ENCODE measurements around the gene RBM38. TPM values are rescaled to one million over a fixed set of nuclear protein-coding genes. Genes with fewer than 3 reads are reported as not detected.
"Not testable (repeated sequence)": the region's sequence is repeated elsewhere in the genome, so short reads cannot be mapped to it uniquely, and the experiment has no call there.

Gene RBM38
- total and polyA plus RNA-seq, 2 donors from 2014 or later = 16.8 to 18.0 TPM

DNA sequence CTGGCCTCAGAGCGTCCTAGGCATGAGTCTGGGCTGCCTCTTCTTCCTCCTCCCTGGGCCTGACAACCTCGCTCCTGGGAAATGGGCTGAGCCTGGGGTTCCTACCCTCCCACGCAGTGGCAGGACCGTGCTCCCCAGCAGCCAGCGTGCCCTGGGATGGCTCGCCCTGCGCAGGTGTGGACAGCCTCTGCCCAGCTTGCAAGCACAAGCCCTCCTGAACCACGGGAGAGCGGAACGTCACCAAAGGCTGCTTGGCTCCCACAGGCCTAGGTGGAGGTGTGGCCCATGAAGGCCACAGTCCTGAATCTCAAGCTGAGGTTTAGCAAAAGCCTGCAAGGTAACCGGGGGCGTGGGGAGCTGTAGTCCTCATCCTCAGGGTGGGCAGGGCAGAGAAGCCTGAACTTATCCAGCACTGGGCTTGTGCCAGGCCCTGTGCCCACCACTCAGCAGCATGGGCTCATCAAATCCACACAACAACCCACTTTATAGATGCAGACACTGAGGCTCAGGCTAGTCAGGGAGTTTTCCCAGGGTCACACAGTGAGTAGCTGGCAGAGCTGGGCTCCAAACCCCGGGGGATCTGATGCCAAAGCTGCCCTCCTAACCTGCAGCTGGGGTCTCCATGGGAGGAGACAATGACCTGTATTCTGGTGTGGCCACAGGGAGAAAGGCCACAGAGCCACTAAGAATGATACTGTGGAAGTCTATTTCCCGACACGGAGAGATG, 25.3 kb downstream of the RBM38 start:
- no peaks in the 10 kb centered on the region for H3K4me1 ChIP-seq (ENCODE audit: control insufficient read depth in 2 of 3, insufficient read depth in 2 of 3, low read depth in 1 of 3, low read length in 3 of 3)
- H3K36me3 ChIP-seq (ENCODE audit: control insufficient read depth in 2 of 3, insufficient read depth in 3 of 3, low read length in 3 of 3) = no peaks in the 10 kb centered on the region
- intact Hi-C loops (cut with DNase I) = no loop called here
- H3K27ac ChIP-seq (ENCODE audit: low read depth in 2 of 2, low read length in 2 of 2) = no peak overlapping the region
- TF ChIP-seq, protein P1, sequence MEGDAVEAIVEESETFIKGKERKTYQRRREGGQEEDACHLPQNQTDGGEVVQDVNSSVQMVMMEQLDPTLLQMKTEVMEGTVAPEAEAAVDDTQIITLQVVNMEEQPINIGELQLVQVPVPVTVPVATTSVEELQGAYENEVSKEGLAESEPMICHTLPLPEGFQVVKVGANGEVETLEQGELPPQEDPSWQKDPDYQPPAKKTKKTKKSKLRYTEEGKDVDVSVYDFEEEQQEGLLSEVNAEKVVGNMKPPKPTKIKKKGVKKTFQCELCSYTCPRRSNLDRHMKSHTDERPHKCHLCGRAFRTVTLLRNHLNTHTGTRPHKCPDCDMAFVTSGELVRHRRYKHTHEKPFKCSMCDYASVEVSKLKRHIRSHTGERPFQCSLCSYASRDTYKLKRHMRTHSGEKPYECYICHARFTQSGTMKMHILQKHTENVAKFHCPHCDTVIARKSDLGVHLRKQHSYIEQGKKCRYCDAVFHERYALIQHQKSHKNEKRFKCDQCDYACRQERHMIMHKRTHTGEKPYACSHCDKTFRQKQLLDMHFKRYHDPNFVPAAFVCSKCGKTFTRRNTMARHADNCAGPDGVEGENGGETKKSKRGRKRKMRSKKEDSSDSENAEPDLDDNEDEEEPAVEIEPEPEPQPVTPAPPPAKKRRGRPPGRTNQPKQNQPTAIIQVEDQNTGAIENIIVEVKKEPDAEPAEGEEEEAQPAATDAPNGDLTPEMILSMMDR (IDR thresholded peaks at IDR 0.05; ENCODE audit: borderline replicate concordance, extremely low read depth, insufficient read depth) = no peak
- H3K27me3 ChIP-seq (ENCODE audit: control insufficient read depth, insufficient read depth, low read length) = no peaks in the 10 kb centered on the region
- no peak overlapping the region for H3K9ac ChIP-seq (ENCODE audit: low read length in 3 of 3)
- H3K9me3 ChIP-seq (ENCODE audit: control insufficient read depth in 2 of 3, insufficient read depth in 1 of 3, low read length in 3 of 3) = no peaks in the 10 kb centered on the region
- DNase-seq (no peak), FAIRE-seq (no peak)
- no peak overlapping the region for H3K4me3 ChIP-seq (ENCODE audit: low read length in 3 of 3)

DNA sequence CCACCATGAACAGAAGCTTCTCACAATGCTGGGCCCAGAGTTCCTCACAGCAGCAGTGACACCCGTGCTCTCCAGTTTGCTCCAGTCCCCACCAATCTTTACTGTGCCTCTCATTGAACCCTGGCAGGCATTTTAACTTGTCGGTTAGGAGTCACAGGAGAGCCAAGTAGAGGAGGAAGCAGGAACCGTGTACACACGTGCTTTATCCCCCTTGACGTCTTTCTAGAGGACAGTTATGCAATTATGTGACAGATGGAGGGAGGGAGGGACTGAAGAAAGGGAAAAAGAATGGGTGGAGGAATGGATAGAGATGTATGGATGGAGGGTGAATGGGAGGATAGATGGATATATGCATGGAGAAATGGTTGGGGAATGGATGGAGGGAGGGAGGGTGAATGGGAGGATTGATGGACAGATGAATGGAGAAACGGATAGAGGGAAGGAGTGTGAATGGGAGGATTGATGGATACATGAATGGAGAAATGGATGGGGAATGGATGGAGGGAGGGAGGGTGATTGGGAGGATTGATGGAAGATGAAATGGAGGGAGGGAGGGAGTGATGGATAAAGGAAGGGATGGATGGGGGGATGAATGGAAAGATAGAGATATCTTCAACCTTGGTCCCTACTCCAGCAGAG, 26.0 kb downstream of the RBM38 start:
- TF ChIP-seq, protein P1 (IDR thresholded peaks at IDR 0.05; ENCODE audit: borderline replicate concordance, extremely low read depth, insufficient read depth) = no peak
- no peak for FAIRE-seq
- intact Hi-C loops (cut with DNase I) = no loop called here

DNA sequence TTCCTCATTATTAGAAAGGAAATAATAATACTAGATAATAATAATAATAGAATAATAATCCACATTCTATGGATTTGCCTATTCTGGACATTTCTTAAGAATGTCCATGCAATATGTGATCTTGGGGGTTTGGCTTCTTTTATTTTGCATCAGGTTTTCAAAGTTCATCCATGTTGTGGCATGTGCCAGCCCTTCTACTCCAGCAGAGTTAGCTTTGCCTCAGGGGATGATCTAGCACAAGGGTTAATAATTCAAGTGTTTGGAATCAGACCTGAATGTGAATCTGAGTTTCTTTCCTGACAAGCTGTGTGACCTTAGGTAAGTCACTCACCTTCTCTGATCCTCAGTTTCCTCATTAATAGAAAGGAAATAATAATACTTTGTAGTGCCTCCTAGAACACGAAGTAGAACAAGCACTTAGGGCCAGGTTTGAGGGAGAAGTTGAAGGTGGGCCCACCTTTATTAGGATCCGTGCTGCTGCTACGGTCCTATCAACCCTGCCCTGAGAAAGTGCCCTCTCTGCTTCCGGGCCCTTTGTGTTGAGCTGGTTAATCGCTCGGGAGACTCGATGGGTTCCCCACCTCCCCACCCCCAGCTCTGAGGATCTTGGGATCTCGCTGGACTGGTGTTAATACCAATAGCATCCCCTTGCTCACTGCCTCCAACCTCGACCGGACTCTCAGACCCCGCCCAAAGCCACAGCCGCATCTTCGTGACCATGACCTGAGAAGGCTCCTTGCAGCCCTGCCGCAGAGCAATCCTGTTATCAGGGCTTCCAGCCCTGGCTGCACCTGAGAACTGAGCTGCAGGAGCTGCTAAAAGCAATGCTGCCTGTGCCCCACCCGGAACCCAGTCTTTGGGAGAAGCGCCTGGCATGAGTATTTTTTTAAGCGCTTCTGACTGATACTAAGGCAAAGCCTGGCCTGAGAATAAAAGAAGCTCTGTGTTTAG, 26.9 kb downstream of the RBM38 start:
- Histone ChIP-seq H3K4me3 (ENCODE audit: low read length in 3 of 3) (no peak overlapping the region), H3K9ac (ENCODE audit: low read length in 3 of 3) (no peak overlapping the region), H3K4me1 (ENCODE audit: control insufficient read depth in 2 of 3, insufficient read depth in 2 of 3, low read depth in 1 of 3, low read length in 3 of 3) (no peaks in the 10 kb centered on the region), H3K36me3 (ENCODE audit: control insufficient read depth in 2 of 3, insufficient read depth in 3 of 3, low read length in 3 of 3) (no peaks in the 10 kb centered on the region), H3K27ac (ENCODE audit: low read depth in 2 of 2, low read length in 2 of 2) (no peak overlapping the region), H3K27me3 (ENCODE audit: control insufficient read depth, insufficient read depth, low read length) (no peaks in the 10 kb centered on the region), H3K9me3 (ENCODE audit: control insufficient read depth in 2 of 3, insufficient read depth in 1 of 3, low read length in 3 of 3) (no peaks in the 10 kb centered on the region)
- intact Hi-C loops (cut with DNase I) = no loop called here
- no peak for DNase-seq
- no peak for FAIRE-seq
- TF ChIP-seq, protein P1 (IDR thresholded peaks at IDR 0.05; ENCODE audit: borderline replicate concordance, extremely low read depth, insufficient read depth) = no peak

More for the DNA sequence above, 26.0 kb downstream of the RBM38 start:
- Histone ChIP-seq H3K9me3 (ENCODE audit: control insufficient read depth in 2 of 3, insufficient read depth in 1 of 3, low read length in 3 of 3) (no peaks in the 10 kb centered on the region), H3K9ac (ENCODE audit: low read length in 3 of 3) (no peak overlapping the region), H3K4me1 (ENCODE audit: control insufficient read depth in 2 of 3, insufficient read depth in 2 of 3, low read depth in 1 of 3, low read length in 3 of 3) (no peaks in the 10 kb centered on the region), H3K36me3 (ENCODE audit: control insufficient read depth in 2 of 3, insufficient read depth in 3 of 3, low read length in 3 of 3) (no peaks in the 10 kb centered on the region), H3K27me3 (ENCODE audit: control insufficient read depth, insufficient read depth, low read length) (no peaks in the 10 kb centered on the region), H3K27ac (ENCODE audit: low read depth in 2 of 2, low read length in 2 of 2) (no peak overlapping the region), H3K4me3 (ENCODE audit: low read length in 3 of 3) (no peak overlapping the region)
- no peak for DNase-seq

DNA sequence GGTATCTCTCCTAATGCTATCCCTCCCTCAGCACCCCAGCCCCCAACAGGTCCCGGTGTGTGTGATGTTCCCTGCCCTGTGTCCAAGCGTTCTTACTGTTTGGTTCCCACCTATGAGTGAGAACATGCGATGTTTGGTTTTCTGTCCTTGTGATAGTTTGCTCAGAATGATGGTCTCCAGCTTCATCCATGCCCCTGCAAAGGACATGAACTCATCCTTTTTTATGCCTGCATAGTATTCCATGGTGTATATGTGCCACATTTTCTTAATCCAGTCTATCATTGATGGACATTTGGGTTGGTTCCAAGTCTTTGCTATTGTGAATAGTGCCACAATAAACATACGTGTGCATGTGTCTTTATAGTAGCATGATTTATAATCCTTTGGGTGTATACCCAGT, 28.3 kb downstream of the RBM38 start:
- DNase-seq; FAIRE-seq; intact Hi-C loops (cut with DNase I); H3K9me3 ChIP-seq (ENCODE audit: control insufficient read depth in 2 of 3, insufficient read depth in 1 of 3, low read length in 3 of 3); H3K36me3 ChIP-seq (ENCODE audit: control insufficient read depth in 2 of 3, insufficient read depth in 3 of 3, low read length in 3 of 3); H3K4me3 ChIP-seq (ENCODE audit: low read length in 3 of 3); H3K4me1 ChIP-seq (ENCODE audit: control insufficient read depth in 2 of 3, insufficient read depth in 2 of 3, low read depth in 1 of 3, low read length in 3 of 3); H3K9ac ChIP-seq (ENCODE audit: low read length in 3 of 3); H3K27me3 ChIP-seq (ENCODE audit: control insufficient read depth, insufficient read depth, low read length); H3K27ac ChIP-seq (ENCODE audit: low read depth in 2 of 2, low read length in 2 of 2): not testable (repeated sequence)

Measured in kidney (tissue), 14 donors.